Forelimb muscle (tissue), 1 donor: ENCODE measurements around the gene ZNF827. TPM values are rescaled to one million over a fixed set of nuclear protein-coding genes. Genes with fewer than 3 reads are reported as not detected.

ENCODE experiments used
- DNase-seq: peaks from one replicate; pipeline ENCODE4 v3.0.0-alpha.2; 2013; ENCODE audit warnings: low read depth
- polyA plus RNA-seq: library from polyadenylated mRNA; unstranded; fragments of 120-200 nt; gene quantifications from one replicate; pipeline ENCODE4 v1.2.1, GENCODE V29; 2013; ENCODE audit not compliant: insufficient read length

Gene ZNF827
- polyA plus RNA-seq, 1 donor: 17.5 TPM

GRCh38 chr4:145799223-145799622 is 139.4 kb downstream of the ZNF827 start:
- DNase-seq: no peak

DNA sequence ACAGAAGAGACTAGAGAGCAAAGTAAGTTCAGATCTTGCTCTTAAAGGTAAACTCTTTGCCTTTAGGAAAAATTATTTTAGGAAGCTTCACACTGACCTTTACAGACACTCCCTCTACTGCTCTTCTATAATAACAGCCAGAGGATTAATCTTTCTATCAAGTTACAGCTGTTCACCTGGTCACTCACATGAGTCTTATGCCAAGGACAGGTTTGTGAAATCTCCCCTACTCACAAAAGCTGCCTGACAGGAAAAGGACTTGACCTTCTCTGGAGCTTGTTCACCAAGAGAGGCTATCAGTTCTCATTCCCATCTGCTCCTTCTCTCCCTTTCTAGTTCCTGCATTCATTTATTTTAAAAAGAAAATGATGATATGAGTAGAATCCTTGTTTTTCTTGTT is 141.3 kb downstream of the ZNF827 start:
- DNase-seq: no peak

DNA sequence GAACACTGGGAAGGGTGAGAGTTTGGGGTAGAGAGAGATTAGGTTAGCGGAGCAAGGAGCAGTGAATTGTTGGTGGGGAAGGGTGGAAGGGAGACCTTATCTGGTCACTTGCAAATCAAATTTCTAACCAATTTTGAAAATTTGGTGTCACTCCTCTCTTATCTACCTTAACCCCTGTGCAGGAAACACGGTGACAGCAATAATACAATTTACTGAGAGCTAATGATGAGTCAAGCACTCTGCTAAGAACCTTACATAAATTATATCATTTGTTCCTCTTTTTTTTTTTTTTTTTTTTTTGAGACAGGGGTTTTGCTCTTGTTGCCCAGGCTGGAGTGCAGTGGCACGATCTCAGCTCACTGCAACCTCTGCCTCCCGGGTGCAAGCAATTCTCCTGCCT is 142.3 kb downstream of the ZNF827 start:
- no peak for DNase-seq

GRCh38 chr4:145795521-145795920 is 143.1 kb downstream of the ZNF827 start:
- no peak for DNase-seq

- no peak for DNase-seq
Observed at GRCh38 chr4:145792429-145792828, 146.2 kb downstream of the ZNF827 start.

DNA sequence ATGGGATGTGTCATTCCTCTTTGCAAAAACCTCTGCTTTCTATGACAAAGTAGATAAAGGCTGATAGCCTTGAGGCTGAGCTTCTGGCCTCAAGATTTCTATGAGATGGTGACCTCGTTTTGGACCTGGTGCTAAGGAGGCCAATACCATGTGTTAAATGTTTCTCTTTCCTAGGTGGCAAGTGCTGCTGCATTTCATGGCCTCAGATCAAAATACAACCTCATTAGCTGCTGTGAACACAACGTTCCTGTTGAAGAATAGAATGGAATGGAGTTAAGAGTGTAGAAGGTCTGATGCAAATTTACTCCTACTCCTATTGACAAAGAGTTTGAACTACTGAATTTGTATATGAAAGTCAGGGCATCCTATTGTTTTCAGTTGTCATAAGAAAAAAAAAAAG is 146.6 kb downstream of the ZNF827 start:
- DNase-seq: no peak

- no peak for DNase-seq
Observed at GRCh38 chr4:145788755-145789154, 149.9 kb downstream of the ZNF827 start.

DNA sequence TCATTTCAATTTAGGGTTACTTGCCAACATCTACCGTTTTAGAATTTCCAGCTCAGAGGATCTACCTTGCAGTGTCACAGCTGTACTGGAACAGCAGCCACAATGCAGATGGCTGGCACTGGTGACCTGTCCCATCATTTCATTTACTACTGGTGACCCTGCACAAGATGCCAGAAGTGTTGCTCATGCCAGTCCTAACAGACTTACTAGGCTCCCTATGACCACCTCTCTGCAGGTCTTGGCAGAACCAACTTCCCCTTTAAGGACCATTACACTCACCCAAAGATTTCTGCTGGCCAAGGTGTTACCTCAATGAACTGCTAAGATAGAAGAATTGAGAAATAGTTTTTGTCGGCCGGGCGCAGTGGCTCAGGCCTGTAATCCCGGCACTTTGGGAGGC is 151.8 kb downstream of the ZNF827 start:
- no peak for DNase-seq

DNA sequence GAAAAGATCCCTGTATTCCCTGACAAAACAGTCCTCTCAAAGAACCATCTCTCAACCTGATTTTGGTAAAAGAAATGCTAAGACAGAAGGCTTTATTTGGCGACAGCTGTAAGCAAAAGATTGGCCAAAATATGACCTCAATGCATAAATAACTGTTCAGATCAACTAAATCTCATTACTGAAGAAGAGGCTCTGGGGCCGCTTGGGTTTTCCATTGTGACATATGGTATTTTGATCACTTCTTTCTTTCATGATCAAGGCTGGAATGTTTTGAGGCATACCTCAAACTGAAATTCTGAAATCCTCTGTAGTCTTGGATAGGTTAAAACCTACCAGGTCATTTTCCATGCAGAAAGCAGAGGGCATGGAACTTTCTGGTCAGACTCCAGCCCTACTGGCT is 152.4 kb downstream of the ZNF827 start:
- no peak for DNase-seq

- DNase-seq: no peak
Observed at GRCh38 chr4:145785391-145786008, 153.1 kb downstream of the ZNF827 start.

DNA sequence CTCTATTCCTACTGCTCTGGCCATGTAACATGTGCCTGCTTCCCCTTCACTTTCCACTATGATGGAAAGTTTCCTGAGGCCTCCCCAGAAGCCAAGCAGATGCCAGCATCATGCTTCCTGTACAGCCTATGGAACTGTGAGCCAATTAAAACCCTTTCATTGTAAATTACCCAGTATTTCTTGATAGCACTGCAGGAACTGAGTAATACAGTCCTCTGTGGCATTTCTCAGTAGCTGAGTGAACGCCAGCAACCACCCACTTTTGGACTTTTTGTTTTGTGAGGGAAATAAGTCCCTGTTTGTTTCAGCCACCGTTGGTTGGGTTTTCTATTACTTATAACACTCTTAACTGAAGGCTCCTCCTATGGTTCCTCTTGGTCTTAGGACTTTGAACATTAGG is 154.6 kb downstream of the ZNF827 start:
- no peak for DNase-seq

DNA sequence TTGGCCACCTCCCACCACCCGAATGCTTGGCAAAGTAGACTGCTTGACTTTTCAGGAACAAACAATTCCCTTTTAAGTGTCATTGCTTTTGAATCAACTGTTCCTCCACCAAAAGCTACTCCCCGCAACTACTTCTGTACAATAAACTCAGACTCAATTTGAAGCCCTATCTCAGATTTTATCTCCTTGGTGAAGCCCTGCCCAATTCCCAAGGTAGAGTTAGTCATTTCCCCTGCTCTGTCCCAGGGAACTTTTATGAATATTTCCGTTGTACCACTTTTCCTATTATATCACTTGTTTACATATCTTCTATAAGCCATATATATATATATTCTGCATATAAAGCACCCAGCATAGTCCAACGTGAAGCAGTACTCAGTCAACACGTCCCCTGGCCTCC is 155.9 kb downstream of the ZNF827 start:
- DNase-seq: no peak

- no peak for DNase-seq
Observed at GRCh38 chr4:145781351-145781750, 157.3 kb downstream of the ZNF827 start.

- DNase-seq: no peak
Observed at GRCh38 chr4:145779319-145779801, 159.3 kb downstream of the ZNF827 start.

- no peak for DNase-seq
Observed at GRCh38 chr4:145776208-145776607, 162.4 kb downstream of the ZNF827 start.

- DNase-seq: no peak
Observed at GRCh38 chr4:145775406-145775805, 163.2 kb downstream of the ZNF827 start.

DNA sequence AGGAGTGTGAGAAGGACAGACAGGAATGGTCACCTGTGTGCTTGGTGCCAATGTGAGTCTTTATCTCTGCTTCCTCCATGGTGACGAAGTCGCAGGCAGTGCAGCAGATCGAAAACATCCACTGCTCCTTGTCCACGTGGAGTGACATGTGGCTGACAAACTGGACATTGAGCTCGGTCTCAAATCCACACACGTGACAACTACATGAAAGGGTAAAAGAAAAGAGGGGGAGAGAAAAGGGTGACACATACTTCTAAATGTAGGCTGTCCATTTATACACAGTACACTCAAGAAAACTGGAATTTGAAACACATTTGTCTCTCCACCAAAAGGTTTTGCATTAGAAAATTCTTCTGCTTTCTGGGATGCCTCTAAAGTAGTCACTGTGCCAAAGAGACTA is 164.2 kb downstream of the ZNF827 start:
- no peak for DNase-seq

GRCh38 chr4:145773581-145774234 is 164.9 kb downstream of the ZNF827 start:
- no peak for DNase-seq

DNA sequence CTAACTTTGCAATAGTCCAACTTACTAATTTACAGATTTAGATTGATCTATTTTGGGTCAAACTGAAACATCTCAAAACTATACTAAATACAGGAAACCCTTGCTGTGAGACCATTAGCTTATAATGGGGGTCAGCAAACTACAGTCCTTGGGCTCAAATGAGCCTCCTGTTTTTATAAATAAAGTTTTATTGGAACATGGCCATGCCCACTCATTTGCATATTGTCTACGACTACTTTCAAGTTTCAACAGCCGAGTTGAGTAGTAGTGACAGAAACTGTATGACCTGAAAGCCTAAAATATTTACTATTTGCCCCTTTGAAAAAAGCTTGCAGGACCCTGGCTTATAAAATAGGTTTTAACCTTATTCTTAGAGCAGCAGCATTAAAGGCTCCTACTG is 166.3 kb downstream of the ZNF827 start:
- DNase-seq: no peak

DNA sequence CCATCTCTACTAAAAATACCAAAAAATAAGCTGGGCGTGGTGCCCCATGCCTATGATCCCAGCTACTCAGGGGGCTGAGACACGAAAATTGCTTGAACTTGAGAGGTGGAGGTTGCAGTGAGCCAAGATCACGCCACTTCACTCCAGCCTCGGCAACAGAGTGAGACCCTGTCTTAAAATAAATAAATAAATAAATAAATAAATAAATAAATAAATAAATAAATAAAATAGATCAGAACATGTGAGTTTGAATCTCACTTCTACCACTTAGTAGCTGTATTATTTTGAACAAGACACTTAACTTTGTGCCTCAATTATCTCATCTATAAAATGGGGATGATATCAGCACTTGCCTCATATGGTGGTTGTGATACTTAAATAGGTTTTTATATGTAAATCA is 168.5 kb downstream of the ZNF827 start:
- DNase-seq: no peak

- DNase-seq: no peak
Observed at GRCh38 chr4:145769450-145770037, 169.1 kb downstream of the ZNF827 start.

- DNase-seq: no peak
Observed at GRCh38 chr4:145766273-145766672, 172.3 kb downstream of the ZNF827 start.

GRCh38 chr4:145763399-145763798 is 175.2 kb downstream of the ZNF827 start:
- DNase-seq: no peak
